Naive thymus-derived CD4-positive, alpha-beta T cell (primary cell): ENCODE measurements around the gene PAM16. TPM values are rescaled to one million over a fixed set of nuclear protein-coding genes. Genes with fewer than 3 reads are reported as not detected.

Experiments used
- ATAC-seq: fragments of 150-1000 bp; cut with Tn5 transposase; 2 replicates; pipeline ENCODE4 v1.10.0; 2021; ENCODE audit warnings: mild to moderate bottlenecking, moderate library complexity
- CTCF ChIA-PET: fragments of 350-600 bp; sonication (Branson Sonifier 250); formaldehyde crosslinking; loops from one replicate; lab custom pipeline; 2021; ENCODE audit warnings: antibody characterized with exemption; lab: Charles Lee
- POLR2A ChIA-PET: fragments of 350-600 bp; sonication (Branson Sonifier 250); formaldehyde crosslinking; loops from one replicate; lab custom pipeline; 2021; ENCODE audit warnings: antibody characterized with exemption, inconsistent platforms; lab: Charles Lee
- DNase-seq, 9 donors: peaks; one replicate each; pipeline versions ENCODE4 v3.0.0 to v3.0.0-alpha.2; 2020 to 2022; ENCODE audit warnings: mixed read lengths in 1 of 9
- H3K27ac ChIP-seq: one replicate; pipeline ENCODE4 v1.7.0; 2013; ENCODE audit warnings: mild to moderate bottlenecking, low read depth, low read length, moderate library complexity
- H3K27me3 ChIP-seq, 2 donors: one replicate each; pipeline ENCODE4 v1.7.0; 2013; ENCODE audit warnings: low read length in 2 of 2, mild to moderate bottlenecking in 2 of 2, moderate library complexity in 2 of 2; ENCODE audit not compliant: control insufficient read depth in 2 of 2, insufficient read depth in 2 of 2
- H3K36me3 ChIP-seq, 3 experiments: 1 replicate in 2 of 3; 2 replicates in 1 of 3; pipeline ENCODE4 v1.7.0; 2013; ENCODE audit warnings: low read length in 3 of 3, mild to moderate bottlenecking in 3 of 3, moderate library complexity in 1 of 3; ENCODE audit not compliant: insufficient read depth in 3 of 3, control insufficient read depth in 2 of 3
- H3K4me1 ChIP-seq, 2 donors: one replicate each; pipeline ENCODE4 v1.7.0; 2013; ENCODE audit warnings: low read length in 2 of 2, mild to moderate bottlenecking in 2 of 2, moderate library complexity in 1 of 2; ENCODE audit not compliant: control insufficient read depth in 2 of 2, insufficient read depth in 2 of 2
- H3K4me3 ChIP-seq: 2 replicates; pipeline ENCODE4 v1.7.0; 2013; ENCODE audit warnings: mild to moderate bottlenecking, low read length
- H3K9me3 ChIP-seq, 3 experiments: 1 replicate in 2 of 3; 2 replicates in 1 of 3; pipeline ENCODE4 v1.7.0; 2013; ENCODE audit warnings: low read length in 3 of 3; ENCODE audit not compliant: control insufficient read depth in 2 of 3
- H3K27ac Mint-ChIP-seq, 9 donors: one replicate each; pipeline ENCODE4 v1.8.0; 2020 to 2022; ENCODE audit warnings: mixed read lengths in 9 of 9, mild to moderate bottlenecking in 8 of 9, moderate library complexity in 5 of 9, inconsistent platforms in 2 of 9
- H3K27me3 Mint-ChIP-seq, 5 donors: one replicate each; pipeline ENCODE4 v1.8.0; 2021 to 2022; ENCODE audit warnings: mixed read lengths in 5 of 5, mild to moderate bottlenecking in 1 of 5
- H3K36me3 Mint-ChIP-seq, 5 donors: one replicate each; pipeline ENCODE4 v1.8.0; 2020 to 2022; ENCODE audit warnings: mixed read lengths in 5 of 5, mild to moderate bottlenecking in 3 of 5, inconsistent platforms in 1 of 5
- H3K4me1 Mint-ChIP-seq, 7 donors: one replicate each; pipeline ENCODE4 v1.8.0; 2020 to 2022; ENCODE audit warnings: mixed read lengths in 7 of 7, mild to moderate bottlenecking in 3 of 7, inconsistent platforms in 1 of 7
- H3K4me3 Mint-ChIP-seq, 10 donors: one replicate each; pipeline ENCODE4 v1.8.0; 2020 to 2022; ENCODE audit warnings: mild to moderate bottlenecking in 10 of 10, mixed read lengths in 10 of 10, moderate library complexity in 6 of 10, inconsistent platforms in 2 of 10
- H3K9me3 Mint-ChIP-seq, 11 donors: one replicate each; pipeline ENCODE4 v1.8.0; 2020 to 2022; ENCODE audit warnings: mixed read lengths in 11 of 11, mild to moderate bottlenecking in 4 of 11, inconsistent platforms in 1 of 11, moderate library complexity in 1 of 11
- intact Hi-C, 2 donors: fragments of 100-400 bp; cut with micrococcal nuclease; formaldehyde crosslinking; loops; one replicate each; pipeline ENCODE4 v1.15.1; 2023
- polyA plus RNA-seq, 2 donors: library from polyadenylated mRNA; unstranded; fragments of 300-500 nt; fragmentation: Illumina TruSeq; gene quantifications; one replicate each; pipeline ENCODE4 v1.2.3, GENCODE V29; 2021
- total RNA-seq, 6 experiments: library from RNA in 5 of 6; stranded (reverse) in 5 of 6; gene quantifications; 1 replicate in 5 of 6; 2 replicates in 1 of 6; pipeline ENCODE4 v1.2.3 and lab custom pipeline; 2021 to 2026

Gene PAM16
- total and polyA plus RNA-seq, 7 experiments from 2014 or later, result 34.1 to 46.2 (median 45.0) TPM

GRCh38 chr16:4314532-4315185 lies 36.5 kb downstream of the PAM16 start:
- POLR2A ChIA-PET, result interaction anchor here (1.2 to 1.4 kb wide), 2 partner anchors 8 to 43 kb away, joined by 3 to 6 read pairs; no protein-coding TSS in a partner anchor
- H3K9me3 Mint-ChIP-seq, result no peaks in the 10 kb centered on the region
- peak overlapping the region; percentile 53 for H3K4me3 ChIP-seq
- peak overlapping the region; percentile 41 for H3K27ac ChIP-seq
- H3K4me1 Mint-ChIP-seq, result peaks cover 10 to 21% (median 11%) of the 10 kb centered on the region in 7 donors
- H3K27ac Mint-ChIP-seq, result peak overlapping the region in 8 of 9 donors; percentile 22 to 95 (median 58)
- peak overlapping the region; percentile 72 to 96 (median 89) for H3K4me3 Mint-ChIP-seq
- peaks cover 12 to 18% (median 13%) of the 10 kb centered on the region in 5 donors for H3K27me3 Mint-ChIP-seq
- no peaks in the 10 kb centered on the region for H3K9me3 ChIP-seq
- H3K27me3 ChIP-seq, result peaks cover 0 to 8% of the 10 kb centered on the region in 2 donors
- peak; percentile 12 for ATAC-seq
- H3K36me3 ChIP-seq, result no peaks in the 10 kb centered on the region
- H3K4me1 ChIP-seq, result peaks cover 0 to 12% of the 10 kb centered on the region in 2 donors
- peak in 6 of 9 donors; percentile 24 to 38 (median 36) for DNase-seq
- intact Hi-C loops, result loop anchor here in 1 of 2 donors (1.0 to 10.0 kb wide), 2 partner anchors 7 to 130 kb away; no protein-coding TSS in a partner anchor
- CTCF ChIA-PET, result interaction anchor here (1.5 kb wide), 1 partner anchor 29 kb away, joined by 5 read pairs; no protein-coding TSS in a partner anchor
- H3K36me3 Mint-ChIP-seq, result peaks cover 0 to 3% (median 0%) of the 10 kb centered on the region in 5 donors

GRCh38 chr16:4313563-4314531 lies 37.3 kb downstream of the PAM16 start:
- no peak overlapping the region for H3K4me3 ChIP-seq
- ChIA-PET POLR2A (interaction anchor here (1.4 kb wide), 1 partner anchor 42 kb away, joined by 6 read pairs; no protein-coding TSS in a partner anchor), CTCF (interaction anchor here (1.5 kb wide), 1 partner anchor 29 kb away, joined by 5 read pairs; no protein-coding TSS in a partner anchor)
- Mint-ChIP-seq H3K4me3 (peak overlapping the region; percentile 72 to 96 (median 86)), H3K9me3 (no peaks in the 10 kb centered on the region), H3K27ac (peak overlapping the region in 3 of 9 donors; percentile 35 to 47 (median 38)), H3K27me3 (peaks cover 12 to 18% (median 13%) of the 10 kb centered on the region in 5 donors), H3K4me1 (peaks cover 8 to 21% (median 11%) of the 10 kb centered on the region in 7 donors), H3K36me3 (peaks cover 0 to 3% (median 0%) of the 10 kb centered on the region in 5 donors)
- H3K27me3 ChIP-seq, result peaks cover 0 to 8% of the 10 kb centered on the region in 2 donors
- no peaks in the 10 kb centered on the region for H3K9me3 ChIP-seq
- DNase-seq (peak in 1 of 9 donors; percentile 29), ATAC-seq (no peak)
- intact Hi-C loops, result loop anchor here in 1 of 2 donors (10.0 kb wide), 1 partner anchor 129 kb away; no protein-coding TSS in a partner anchor
- H3K27ac ChIP-seq, result no peak overlapping the region
- H3K4me1 ChIP-seq, result peaks cover 0 to 3% of the 10 kb centered on the region in 2 donors
- no peaks in the 10 kb centered on the region for H3K36me3 ChIP-seq

GRCh38 chr16:4309833-4310266 lies 41.3 kb downstream of the PAM16 start:
- intact Hi-C loops, result loop anchor here (1.0 to 10.0 kb wide), 5 partner anchors 20 to 1638 kb away; partner anchors contain the start of gene SEC14L5 (in 2 of the 2)

GRCh38 chr16:4309102-4309832 lies 41.9 kb downstream of the PAM16 start:
- CTCF ChIA-PET, result interaction anchor here (0.6 to 4.8 kb wide), 6 partner anchors 12 to 59 kb away, joined by 3 to 22 read pairs (median 5); no protein-coding TSS in a partner anchor
- no peaks in the 10 kb centered on the region for H3K9me3 Mint-ChIP-seq
- Histone ChIP-seq H3K9me3 (no peaks in the 10 kb centered on the region), H3K27ac (no peak overlapping the region), H3K27me3 (peaks cover 0 to 2% of the 10 kb centered on the region in 2 donors), H3K36me3 (no peaks in the 10 kb centered on the region), H3K4me3 (no peak overlapping the region), H3K4me1 (peaks cover 15 to 17% of the 10 kb centered on the region in 2 donors)
- H3K27me3 Mint-ChIP-seq, result peaks cover 4 to 11% (median 7%) of the 10 kb centered on the region in 5 donors
- intact Hi-C loops, result loop anchor here (1.0 to 5.0 kb wide), 4 partner anchors 21 to 1637 kb away; partner anchors contain the start of gene SEC14L5 (in 2 of the 2)
- peak overlapping the region in 8 of 9 donors; percentile 27 to 98 (median 93) for H3K27ac Mint-ChIP-seq
- ATAC-seq, result no peak
- H3K4me1 Mint-ChIP-seq, result peaks cover 11 to 30% (median 27%) of the 10 kb centered on the region in 7 donors
- DNase-seq, result no peak
- POLR2A ChIA-PET, result interaction anchor here (1.6 to 2.1 kb wide), 2 partner anchors 19 to 37 kb away, joined by 4 to 15 read pairs; partner anchors contain the start of gene TFAP4
- H3K4me3 Mint-ChIP-seq, result peak overlapping the region in 8 of 10 donors; percentile 0 to 98 (median 62)
- peaks cover 0 to 7% (median 0%) of the 10 kb centered on the region in 5 donors for H3K36me3 Mint-ChIP-seq

More at GRCh38 chr16:4309833-4310266, 41.3 kb downstream of the PAM16 start:
- peak overlapping the region in 4 of 10 donors; percentile 16 to 69 (median 30) for H3K4me3 Mint-ChIP-seq
- ATAC-seq, result no peak
- CTCF ChIA-PET, result interaction anchor here (0.6 to 4.8 kb wide), 4 partner anchors 12 to 59 kb away, joined by 3 to 22 read pairs (median 4); no protein-coding TSS in a partner anchor
- POLR2A ChIA-PET, result interaction anchor here (2.1 kb wide), 1 partner anchor 37 kb away, joined by 15 read pairs; the partner anchor contains the start of gene TFAP4
- H3K4me3 ChIP-seq, result no peak overlapping the region
- H3K9me3 Mint-ChIP-seq, result no peaks in the 10 kb centered on the region
- H3K27ac ChIP-seq, result no peak overlapping the region
- H3K4me1 ChIP-seq, result peaks cover 17% of the 10 kb centered on the region in 2 donors
- peaks cover 0 to 7% (median 0%) of the 10 kb centered on the region in 5 donors for H3K36me3 Mint-ChIP-seq
- peaks cover 17 to 36% (median 32%) of the 10 kb centered on the region in 7 donors for H3K4me1 Mint-ChIP-seq
- H3K27me3 Mint-ChIP-seq, result peaks cover 10 to 17% (median 12%) of the 10 kb centered on the region in 5 donors
- DNase-seq, result peak in 8 of 9 donors; percentile 34 to 62 (median 54)
- peak overlapping the region in 5 of 9 donors; percentile 24 to 93 (median 48) for H3K27ac Mint-ChIP-seq
- H3K36me3 ChIP-seq, result no peaks in the 10 kb centered on the region
- H3K27me3 ChIP-seq, result peaks cover 0 to 8% of the 10 kb centered on the region in 2 donors
- no peaks in the 10 kb centered on the region for H3K9me3 ChIP-seq
